HepG2 (cell line): ENCODE measurements around the gene EDAR. TPM values are rescaled to one million over a fixed set of nuclear protein-coding genes. Genes with fewer than 3 reads are reported as not detected.

Source experiments
- ATAD3A ChIP-seq: sonication (generic); formaldehyde crosslinking; IDR thresholded peaks from 2 replicates; pipeline ENCODE4 v1.4.0; 2020; ENCODE audit warnings: missing genetic modification reagents
- CREBL2 ChIP-seq: sonication (generic); formaldehyde crosslinking; IDR thresholded peaks from 2 replicates; pipeline ENCODE4 v1.8.1; 2023; ENCODE audit warnings: missing genetic modification reagents, mild to moderate bottlenecking, borderline replicate concordance
- FOSL2 ChIP-seq: sonication (generic); formaldehyde crosslinking; IDR thresholded peaks from 2 replicates; pipeline ENCODE4 v1.4.0; 2020; ENCODE audit warnings: missing genetic modification reagents
- FOXK2 ChIP-seq: fragments of 450-650 bp; IDR thresholded peaks from 2 replicates; pipeline ENCODE4 v1.6.1; 2016
- HMG20B ChIP-seq: conservative IDR thresholded peaks from 2 replicates; pipeline ENCODE4 v1.6.1; 2016; ENCODE audit warnings: missing genetic modification reagents, missing compliant biosample characterization
- HNF4A ChIP-seq: sonication (generic); formaldehyde crosslinking; IDR thresholded peaks from 2 replicates; pipeline ENCODE4 v1.4.0; 2020; ENCODE audit warnings: missing genetic modification reagents
- MEIS2 ChIP-seq: sonication (generic); formaldehyde crosslinking; IDR thresholded peaks from 2 replicates; pipeline ENCODE4 v1.9.0; 2021; ENCODE audit warnings: mild to moderate bottlenecking, missing genetic modification reagents
- PPARG ChIP-seq: conservative IDR thresholded peaks from 2 replicates; pipeline ENCODE4 v1.6.1; 2016; ENCODE audit warnings: missing biosample characterization, missing genetic modification reagents
- SIX4 ChIP-seq: sonication (generic); formaldehyde crosslinking; IDR thresholded peaks from 2 replicates; pipeline ENCODE4 v1.4.0; 2020; ENCODE audit warnings: missing genetic modification reagents
- ZBTB2 ChIP-seq: sonication (generic); formaldehyde crosslinking; IDR thresholded peaks from 2 replicates; pipeline ENCODE4 v1.8.0; 2022; ENCODE audit warnings: low read depth, missing genetic modification reagents
- ZBTB34 ChIP-seq: sonication (generic); formaldehyde crosslinking; IDR thresholded peaks from 2 replicates; pipeline ENCODE4 v1.8.0; 2022; ENCODE audit warnings: mild to moderate bottlenecking, missing genetic modification reagents
- ZKSCAN5 ChIP-seq: sonication (generic); formaldehyde crosslinking; IDR thresholded peaks from 2 replicates; pipeline ENCODE4 v1.5.1; 2020; ENCODE audit warnings: mild to moderate bottlenecking, missing genetic modification reagents
- ZMYM2 ChIP-seq: sonication (generic); formaldehyde crosslinking; IDR thresholded peaks from 2 replicates; pipeline ENCODE4 v1.8.0; 2022; ENCODE audit warnings: mild to moderate bottlenecking, missing genetic modification reagents
- ZNF12 ChIP-seq: sonication (generic); formaldehyde crosslinking; IDR thresholded peaks from 2 replicates; pipeline ENCODE4 v1.5.0; 2020; ENCODE audit warnings: missing genetic modification reagents
- ZNF256 ChIP-seq: sonication (generic); formaldehyde crosslinking; conservative IDR thresholded peaks from 2 replicates; pipeline ENCODE4 v1.4.0; 2020; ENCODE audit warnings: missing genetic modification reagents
- ZNF263 ChIP-seq: sonication (generic); formaldehyde crosslinking; IDR thresholded peaks from 2 replicates; pipeline ENCODE4 v1.4.0; 2020; ENCODE audit warnings: missing genetic modification reagents
- ZNF281 ChIP-seq: sonication (generic); formaldehyde crosslinking; IDR thresholded peaks from 2 replicates; pipeline ENCODE4 v1.4.0; 2020; ENCODE audit warnings: missing genetic modification reagents, borderline replicate concordance
- ZNF33A ChIP-seq: sonication (generic); formaldehyde crosslinking; IDR thresholded peaks from 2 replicates; pipeline ENCODE4 v1.5.1; 2020; ENCODE audit warnings: missing genetic modification reagents, mild to moderate bottlenecking, moderate library complexity, borderline replicate concordance
- ZNF543 ChIP-seq: sonication (generic); formaldehyde crosslinking; IDR thresholded peaks from 2 replicates; pipeline ENCODE4 v1.4.0; 2020; ENCODE audit warnings: mild to moderate bottlenecking, missing genetic modification reagents
- ZNF580 ChIP-seq: IDR thresholded peaks from 2 replicates; pipeline ENCODE4 v1.6.1; 2016; ENCODE audit warnings: low read depth, borderline replicate concordance
- ZNF598 ChIP-seq: sonication (generic); formaldehyde crosslinking; IDR thresholded peaks from 2 replicates; pipeline ENCODE4 v1.5.1; 2020; ENCODE audit warnings: mild to moderate bottlenecking, missing genetic modification reagents, borderline replicate concordance
- ZNF614 ChIP-seq: IDR thresholded peaks from 2 replicates; pipeline ENCODE4 v1.6.1; 2018; ENCODE audit warnings: missing biosample characterization, missing genetic modification reagents, inconsistent platforms, borderline replicate concordance
- ZNF652 ChIP-seq: IDR thresholded peaks from 2 replicates; pipeline ENCODE4 v1.6.1; 2016; ENCODE audit warnings: low read depth, borderline replicate concordance
- ZNF746 ChIP-seq: sonication (generic); formaldehyde crosslinking; IDR thresholded peaks from 2 replicates; pipeline ENCODE4 v1.8.0; 2022; ENCODE audit warnings: mild to moderate bottlenecking, missing genetic modification reagents
- ZNF777 ChIP-seq: sonication (generic); formaldehyde crosslinking; IDR thresholded peaks from 2 replicates; pipeline ENCODE4 v1.4.0; 2020; ENCODE audit warnings: missing genetic modification reagents
- polyA plus RNA-seq, 8 experiments: library from polyadenylated mRNA; depleted of rRNA in 3 of 8; stranded (reverse) in 7 of 8; unstranded in 1 of 8; fragments of >200 nt; fragmentation: Illumina TruSeq in 4 of 8; extraction: Trizol in 4 of 8; gene quantifications; 2 replicates each; pipeline versions ENCODE4 v1.2.1 to v1.2.3, GENCODE V29; 2011 to 2016; ENCODE audit warnings: low read depth in 4 of 8, missing spikeins in 1 of 8, mixed read lengths in 1 of 8; ENCODE audit not compliant: insufficient read depth in 1 of 8
- total RNA-seq, 5 experiments: library from RNA; depleted of rRNA; stranded (reverse); fragments of >200 nt; fragmentation: Illumina TruSeq; extraction: Trizol; gene quantifications; 2 replicates each; pipeline ENCODE4 v1.2.3, GENCODE V29; 2016; ENCODE audit warnings: low read depth in 1 of 5
- TF ChIP-seq, protein P1 (sequence below): sonication (generic); formaldehyde crosslinking; IDR thresholded peaks from 2 replicates; pipeline ENCODE4 v1.4.0; 2020; ENCODE audit warnings: missing genetic modification reagents

The EDAR gene
- total and polyA plus RNA-seq, 2 of the 13 experiments (the other 11 are each of a cell fraction or from before 2014, with no cell fraction given) = not detected

GRCh38 chr2:109020217-109020637 is 31.2 kb upstream of the EDAR start (continued):
- peak; percentile 14; the same call in 1 of the 2 replicates for TF ChIP-seq ZNF281
- peak; percentile 59; the same call in 1 of the 2 replicates for TF ChIP-seq ZNF614 (CRISPR knock-in tag)
- TF ChIP-seq CREBL2 = no peak
- TF ChIP-seq ZBTB34 = 0 out of 2 replicates have a peak, but pooled peaks have one; percentile 19
- no peak for TF ChIP-seq ZNF256
- 0 out of 2 replicates have a peak, but pooled peaks have one; percentile 26 for TF ChIP-seq ZNF652 (CRISPR knock-in tag)
- peak; percentile 95 for TF ChIP-seq PPARG
- no peak for TF ChIP-seq ZMYM2 (CRISPR knock-in tag)
- no peak for TF ChIP-seq ZNF777
- TF ChIP-seq HNF4A (CRISPR knock-in tag) = peak; percentile 29; the same call in 1 of the 2 replicates
- TF ChIP-seq ZNF543 = no peak
- TF ChIP-seq FOSL2 (CRISPR knock-in tag) = no peak
- TF ChIP-seq, protein P1, sequence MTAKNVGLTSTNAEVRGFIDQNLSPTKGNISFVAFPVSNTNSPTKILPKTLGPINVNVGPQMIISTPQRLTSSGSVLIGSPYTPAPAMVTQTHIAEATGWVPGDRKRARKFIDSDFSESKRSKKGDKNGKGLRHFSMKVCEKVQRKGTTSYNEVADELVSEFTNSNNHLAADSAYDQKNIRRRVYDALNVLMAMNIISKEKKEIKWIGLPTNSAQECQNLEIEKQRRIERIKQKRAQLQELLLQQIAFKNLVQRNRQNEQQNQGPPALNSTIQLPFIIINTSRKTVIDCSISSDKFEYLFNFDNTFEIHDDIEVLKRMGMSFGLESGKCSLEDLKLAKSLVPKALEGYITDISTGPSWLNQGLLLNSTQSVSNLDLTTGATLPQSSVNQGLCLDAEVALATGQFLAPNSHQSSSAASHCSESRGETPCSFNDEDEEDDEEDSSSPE (CRISPR knock-in tag) = 0 out of 2 replicates have a peak, but pooled peaks have one; percentile 14
- TF ChIP-seq ZBTB2 = no peak
- TF ChIP-seq ATAD3A (CRISPR knock-in tag) = no peak
- no peak for TF ChIP-seq ZNF746 (CRISPR knock-in tag)
- TF ChIP-seq SIX4 = peak; percentile 47; the same call in 1 of the 2 replicates
- TF ChIP-seq MEIS2 (CRISPR knock-in tag) = no peak
- TF ChIP-seq ZNF263 (CRISPR knock-in tag) = no peak
- TF ChIP-seq ZNF12 (CRISPR knock-in tag) = no peak; the same call in 1 of the 2 replicates
- TF ChIP-seq FOXK2 = no peak
- no peak for TF ChIP-seq ZNF33A (CRISPR knock-in tag)
- TF ChIP-seq ZNF598 (CRISPR knock-in tag) = no peak
- TF ChIP-seq ZKSCAN5 (CRISPR knock-in tag) = no peak
- peak; percentile 40; the same call in 1 of the 2 replicates for TF ChIP-seq HMG20B (CRISPR knock-in tag)
- TF ChIP-seq ZNF580 = no peak
